Epithelial cell of esophagus (primary cell): Measurements from ENCODE around the gene ABCC10.
A peak's percentile ranks its signal among the peaks of the same experiment; 100 is the strongest.
"Not testable (repeated sequence)": the region's sequence is repeated elsewhere in the genome, so short reads cannot be mapped to it uniquely, and the experiment has no call there.

Experiments
- DNase-seq: peaks from one replicate; pipeline ENCODE4 v3.0.0; 2010; ENCODE audit warnings: low read depth
- H3K4me3 ChIP-seq: 2 replicates; pipeline ENCODE4 v1.5.1; 2011; ENCODE audit warnings: mild to moderate bottlenecking, low read length, control low read depth
- TF ChIP-seq, protein P1 (sequence below): IDR thresholded peaks from 2 replicates; pipeline ENCODE4 v1.5.1; 2011; ENCODE audit warnings: low read depth, mild to moderate bottlenecking, low read length, control low read depth, inconsistent platforms; ENCODE audit not compliant: insufficient read depth; ENCODE audit errors: missing control alignments

Gene ABCC10

GRCh38 chr6:43455531-43456428 is 28.4 kb downstream of the ABCC10 start, which contains the start of gene DLK2:
TSS of gene DLK2 (minus strand) at chr6:43455548. CDS start at chr6:43454825, 723 bp downstream.
- TF ChIP-seq, protein P1, sequence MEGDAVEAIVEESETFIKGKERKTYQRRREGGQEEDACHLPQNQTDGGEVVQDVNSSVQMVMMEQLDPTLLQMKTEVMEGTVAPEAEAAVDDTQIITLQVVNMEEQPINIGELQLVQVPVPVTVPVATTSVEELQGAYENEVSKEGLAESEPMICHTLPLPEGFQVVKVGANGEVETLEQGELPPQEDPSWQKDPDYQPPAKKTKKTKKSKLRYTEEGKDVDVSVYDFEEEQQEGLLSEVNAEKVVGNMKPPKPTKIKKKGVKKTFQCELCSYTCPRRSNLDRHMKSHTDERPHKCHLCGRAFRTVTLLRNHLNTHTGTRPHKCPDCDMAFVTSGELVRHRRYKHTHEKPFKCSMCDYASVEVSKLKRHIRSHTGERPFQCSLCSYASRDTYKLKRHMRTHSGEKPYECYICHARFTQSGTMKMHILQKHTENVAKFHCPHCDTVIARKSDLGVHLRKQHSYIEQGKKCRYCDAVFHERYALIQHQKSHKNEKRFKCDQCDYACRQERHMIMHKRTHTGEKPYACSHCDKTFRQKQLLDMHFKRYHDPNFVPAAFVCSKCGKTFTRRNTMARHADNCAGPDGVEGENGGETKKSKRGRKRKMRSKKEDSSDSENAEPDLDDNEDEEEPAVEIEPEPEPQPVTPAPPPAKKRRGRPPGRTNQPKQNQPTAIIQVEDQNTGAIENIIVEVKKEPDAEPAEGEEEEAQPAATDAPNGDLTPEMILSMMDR, result no peak
- peak; percentile 64 for DNase-seq

GRCh38 chr6:43457643-43458042 is 30.3 kb downstream of the ABCC10 start:
- DNase-seq, result no peak
- TF ChIP-seq, protein P1, result no peak
- no peak overlapping the region for H3K4me3 ChIP-seq

More at GRCh38 chr6:43455531-43456428, 28.4 kb downstream of the ABCC10 start, which contains the start of gene DLK2:
- peak within 1 kb of the TSS; percentile 60 for H3K4me3 ChIP-seq

DNA sequence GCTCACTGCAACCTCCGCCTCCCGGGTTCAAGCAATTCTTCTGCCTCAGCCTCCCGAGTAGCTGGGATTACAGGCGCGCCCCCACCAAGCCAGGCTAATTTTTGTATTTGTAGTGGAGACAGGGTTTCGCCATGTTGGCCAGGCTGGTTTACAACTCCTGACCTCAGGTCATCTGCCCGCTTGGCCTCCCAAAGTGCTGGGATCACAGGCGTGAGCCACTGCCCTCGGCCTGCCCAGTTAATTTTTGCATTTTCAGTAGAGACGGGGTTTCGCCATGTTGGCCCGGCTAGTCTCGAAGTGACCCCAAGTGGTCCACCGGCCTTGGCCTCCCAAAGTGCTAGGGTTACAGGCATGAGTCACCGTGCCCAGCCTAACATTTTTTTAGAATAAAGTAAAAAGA is 30.8 kb downstream of the ABCC10 start:
- not testable (repeated sequence) for H3K4me3 ChIP-seq, DNase-seq

DNA sequence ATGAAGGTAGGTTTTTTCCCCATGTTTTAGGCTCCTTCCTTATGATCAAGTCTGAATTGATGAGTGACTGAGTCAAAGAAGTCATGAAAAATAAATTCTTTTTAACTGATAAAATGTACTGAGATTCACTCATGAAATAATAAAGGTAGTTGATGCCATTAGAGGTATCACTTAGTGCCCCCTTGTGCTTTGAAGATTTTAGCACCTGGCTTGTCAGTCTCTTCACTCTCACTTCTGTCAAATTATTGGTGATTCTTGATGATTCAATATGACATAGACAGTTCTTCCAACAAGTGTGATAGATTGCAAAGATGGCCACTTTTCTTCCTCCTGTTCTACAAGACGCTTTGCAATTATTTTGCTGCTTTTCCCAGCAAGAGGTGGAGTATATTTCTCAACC is 32.2 kb downstream of the ABCC10 start:
- no peak overlapping the region for H3K4me3 ChIP-seq
- TF ChIP-seq, protein P1, result no peak
- no peak for DNase-seq

DNA sequence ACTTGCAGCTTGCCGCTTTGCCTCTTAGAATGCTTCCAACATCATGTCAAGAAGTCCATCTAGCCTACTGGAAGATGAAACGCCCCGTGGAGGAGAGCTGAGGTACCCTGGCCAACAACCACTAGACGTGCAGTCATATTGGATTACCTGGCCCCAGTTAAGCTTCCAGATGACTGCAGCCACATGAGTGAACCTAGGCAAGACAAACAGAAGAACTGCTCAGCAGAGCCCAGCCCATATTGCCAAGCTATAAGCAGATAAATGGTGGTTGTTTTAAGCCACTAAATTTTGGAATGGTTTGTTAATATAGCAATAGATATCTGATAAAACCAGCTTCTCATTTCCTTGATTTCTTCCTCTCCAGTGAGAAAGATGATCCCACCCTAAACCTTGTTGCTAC is 32.7 kb downstream of the ABCC10 start:
- TF ChIP-seq, protein P1, result no peak
- H3K4me3 ChIP-seq, result no peak overlapping the region
- DNase-seq, result no peak

- DNase-seq, result no peak
- H3K4me3 ChIP-seq, result no peak overlapping the region
- TF ChIP-seq, protein P1, result no peak
Measured at GRCh38 chr6:43461936-43462335, 34.6 kb downstream of the ABCC10 start.

DNA sequence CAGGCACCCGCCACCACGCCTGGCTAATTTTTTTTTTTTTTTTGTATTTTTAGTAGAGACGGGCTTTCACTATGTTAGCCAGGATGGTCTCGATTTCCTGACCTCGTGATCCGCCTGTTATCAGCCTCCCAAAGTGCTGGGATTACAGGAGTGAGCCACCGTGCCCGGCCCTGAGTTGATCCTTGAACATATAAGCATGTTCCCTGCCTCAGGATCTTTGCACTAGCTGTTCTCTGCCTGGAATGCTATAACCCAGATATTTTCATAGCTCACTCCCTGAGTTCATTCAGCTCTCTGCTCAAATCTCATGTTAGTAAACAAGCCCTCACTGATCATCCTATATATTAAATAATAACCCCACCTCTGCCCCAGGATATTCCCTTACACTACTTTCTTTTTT is 37.0 kb downstream of the ABCC10 start:
- TF ChIP-seq, protein P1, result no peak
- no peak for DNase-seq
- H3K4me3 ChIP-seq, result no peak overlapping the region
